IPS-11a (cell line): ENCODE measurements around the gene NEXMIF.
"Not testable (repeated sequence)": the region's sequence is repeated elsewhere in the genome, so short reads cannot be mapped to it uniquely, and the experiment has no call there.

Experiments
- H3K4me3 ChIP-seq: one replicate; pipeline ENCODE4 v1.5.1; 2013; ENCODE audit warnings: low read depth, low read length, control low read depth

NEXMIF gene

DNA sequence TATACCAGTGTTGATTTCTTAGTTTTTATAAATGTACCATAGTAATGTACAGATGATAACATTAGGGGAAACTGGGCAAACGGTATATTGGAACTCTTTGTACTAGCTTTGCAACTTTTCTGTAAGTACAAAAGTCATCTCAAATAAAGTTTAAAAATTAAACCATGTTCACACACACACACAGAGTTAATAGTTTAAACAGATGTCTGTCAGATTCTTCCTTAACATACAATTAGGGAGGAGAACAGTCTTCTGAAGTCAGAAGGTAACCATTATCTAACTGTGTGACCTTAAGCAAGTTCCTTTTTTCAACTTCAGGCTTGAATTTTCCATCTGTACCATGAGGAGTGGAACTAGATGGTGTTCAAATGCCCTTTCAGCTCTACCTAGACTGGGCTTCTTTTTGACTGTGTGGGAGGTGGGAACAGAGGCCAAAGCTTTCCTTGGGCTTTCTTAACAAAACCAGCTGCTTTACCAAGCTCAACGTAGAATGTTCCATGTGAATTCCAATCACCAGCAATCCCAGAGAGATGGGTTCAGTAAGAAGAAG, 127.8 kb downstream of the NEXMIF start:
- H3K4me3 ChIP-seq = no peak overlapping the region

DNA sequence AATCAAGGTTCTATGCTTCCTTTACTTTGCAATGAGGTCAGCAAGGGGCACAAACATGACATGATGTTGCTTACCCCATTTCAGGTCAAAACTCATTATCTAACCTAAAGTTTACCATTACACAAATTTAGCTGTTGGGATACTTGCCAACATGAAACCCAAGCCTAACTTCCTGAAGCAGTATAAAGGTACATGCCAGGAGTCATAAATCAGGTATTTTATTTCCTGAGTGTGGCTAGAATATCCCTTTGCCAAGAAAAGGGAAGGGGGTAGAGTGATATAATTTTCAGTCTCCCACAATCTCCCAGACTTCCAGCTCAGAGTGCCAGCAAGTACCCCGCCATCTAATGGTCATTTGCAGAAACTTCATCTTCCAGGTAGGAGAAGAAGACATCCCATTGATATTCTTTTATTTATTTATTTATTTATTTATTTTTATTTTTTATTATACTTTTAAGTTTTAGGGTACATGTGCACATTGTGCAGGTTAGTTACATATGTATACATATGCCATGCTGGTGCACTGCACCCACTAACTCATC, 136.6 kb downstream of the NEXMIF start:
- no peak overlapping the region for H3K4me3 ChIP-seq

DNA sequence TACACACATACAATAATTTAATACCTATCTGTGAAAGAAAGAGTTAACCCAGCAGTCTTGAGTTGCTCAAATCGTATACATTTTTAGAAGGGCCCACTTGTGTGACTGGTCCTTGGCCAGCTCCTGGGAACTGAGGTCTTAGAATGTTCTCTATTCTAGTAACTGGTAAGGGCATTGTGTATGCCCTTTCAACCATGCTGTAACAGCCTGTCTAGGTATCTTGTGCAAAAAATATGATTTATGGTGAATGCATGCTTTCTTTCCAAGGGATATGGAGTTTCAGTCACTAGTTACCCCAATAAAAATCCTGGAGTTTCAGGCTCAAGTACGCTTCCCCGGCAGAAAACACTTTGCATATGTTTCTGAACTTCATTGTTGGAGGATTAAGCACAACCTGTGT, 140.6 kb downstream of the NEXMIF start:
- no peak overlapping the region for H3K4me3 ChIP-seq

DNA sequence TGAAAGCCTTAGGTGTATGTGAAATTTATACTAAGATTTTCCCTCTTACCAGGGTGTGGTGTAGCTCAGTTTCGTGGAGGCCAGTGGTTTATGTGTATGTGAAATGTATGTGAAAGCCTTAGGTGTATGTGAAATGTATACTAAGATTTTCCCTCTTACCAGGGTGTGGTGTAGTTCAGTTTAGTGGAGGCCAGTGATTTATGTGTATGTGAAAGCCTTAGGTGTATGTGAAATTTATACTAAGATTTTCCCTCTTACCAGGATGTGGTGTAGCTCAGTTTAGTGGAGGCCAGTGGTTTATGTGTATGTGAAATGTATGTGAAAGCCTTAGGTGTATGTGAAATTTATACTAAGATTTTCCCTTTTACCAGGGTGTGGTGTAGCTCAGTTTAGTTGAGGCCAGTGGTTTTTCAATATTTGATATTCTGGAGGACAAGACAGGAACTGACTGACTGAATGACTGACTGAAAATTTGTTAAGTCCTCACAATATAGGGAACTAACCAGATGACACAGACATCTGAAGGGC, 143.7 kb downstream of the NEXMIF start:
- no peak overlapping the region for H3K4me3 ChIP-seq

DNA sequence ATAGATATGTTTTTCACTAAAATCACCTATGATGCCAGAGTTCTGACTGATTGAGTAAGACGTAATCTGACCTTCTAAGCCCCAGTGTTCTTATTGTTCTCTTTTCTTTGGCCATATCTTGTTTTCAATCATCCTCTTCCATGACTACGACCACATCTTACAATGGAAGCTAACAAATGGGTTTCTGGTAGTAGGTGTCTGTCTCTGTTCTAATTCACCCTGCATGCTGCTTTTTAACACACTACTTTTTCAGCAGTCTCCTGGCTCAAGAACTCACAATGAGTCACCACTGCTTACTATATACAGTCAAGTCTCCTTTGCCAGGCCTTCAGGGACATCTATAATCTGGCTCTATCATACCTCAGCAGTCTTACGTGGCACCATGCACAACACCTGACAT, 146.1 kb downstream of the NEXMIF start:
- H3K4me3 ChIP-seq = no peak overlapping the region

DNA sequence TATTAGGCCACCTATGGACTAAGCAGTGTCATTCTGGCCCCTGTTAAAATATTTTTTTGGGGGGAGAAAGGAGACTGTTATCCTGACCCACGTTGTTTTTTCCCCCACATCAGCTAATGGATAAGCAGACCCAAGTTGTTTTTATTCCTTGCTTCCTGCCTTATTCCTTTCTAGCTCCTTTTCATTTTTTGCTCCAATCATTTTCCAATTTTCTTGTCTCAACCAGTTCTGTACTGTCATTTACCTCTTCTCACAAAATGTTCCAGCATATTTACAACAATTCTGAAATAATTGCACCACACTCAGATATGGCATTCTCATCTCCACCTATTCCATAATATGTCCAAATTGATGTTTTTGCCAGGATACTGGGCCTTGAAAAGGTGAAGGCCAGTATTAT, 150.3 kb downstream of the NEXMIF start:
- H3K4me3 ChIP-seq = no peak overlapping the region

DNA sequence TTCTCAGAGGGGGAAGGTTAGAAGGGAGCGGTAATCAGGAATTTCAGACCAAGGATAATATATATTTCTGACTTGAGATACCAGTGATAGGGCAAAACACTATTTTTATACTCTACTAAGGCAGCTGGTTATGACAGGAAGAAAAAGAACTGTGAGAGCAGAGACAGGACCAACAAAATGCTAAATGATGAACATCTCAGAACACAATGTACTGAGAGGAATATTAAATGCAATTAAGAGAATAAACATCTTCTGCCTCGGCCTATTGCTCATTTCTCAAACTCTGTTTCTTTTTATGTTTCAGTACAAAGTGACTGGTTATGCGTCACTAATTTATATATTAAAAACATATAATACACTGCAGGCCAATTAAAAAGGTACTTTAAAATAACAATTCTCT, 188.8 kb downstream of the NEXMIF start:
- H3K4me3 ChIP-seq = no peak overlapping the region

DNA sequence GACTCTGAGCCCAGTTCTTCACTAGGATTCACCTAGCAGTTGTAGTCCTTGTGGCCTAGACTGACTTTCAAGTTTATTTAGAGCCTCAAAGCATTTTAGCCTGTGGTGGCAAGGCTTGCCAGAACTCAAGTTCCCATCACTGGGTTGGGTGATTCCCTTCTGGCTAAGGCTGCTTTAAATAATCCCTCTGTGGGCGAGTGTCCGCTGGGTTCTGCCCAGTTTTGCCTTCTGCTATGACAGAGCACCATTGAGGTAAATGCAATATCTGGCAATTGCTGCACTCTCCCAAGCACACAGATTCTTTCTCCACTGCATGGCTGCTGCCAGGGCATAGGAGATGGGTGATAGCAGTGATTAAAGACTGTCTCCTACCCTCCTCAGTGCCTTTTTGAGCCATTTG, 220.0 kb downstream of the NEXMIF start:
- no peak overlapping the region for H3K4me3 ChIP-seq

DNA sequence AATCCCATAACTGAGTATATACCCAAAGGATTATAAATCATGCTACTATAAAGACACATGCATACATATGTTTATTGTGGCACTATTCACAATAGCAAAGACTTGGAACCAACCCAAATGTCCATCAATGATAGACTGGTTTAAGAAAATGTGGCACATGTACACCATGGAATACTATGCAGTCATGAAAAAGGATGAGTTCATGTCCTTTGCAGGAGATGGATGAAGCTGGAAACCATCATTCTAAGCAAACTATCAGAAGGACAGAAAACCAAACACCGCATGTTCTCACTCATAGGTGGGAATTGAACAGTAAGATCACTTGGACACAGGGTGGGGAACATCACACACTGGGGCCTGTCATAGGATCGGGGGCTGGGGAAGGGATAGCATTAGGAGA, 223.9 kb downstream of the NEXMIF start:
- H3K4me3 ChIP-seq = not testable (repeated sequence)

DNA sequence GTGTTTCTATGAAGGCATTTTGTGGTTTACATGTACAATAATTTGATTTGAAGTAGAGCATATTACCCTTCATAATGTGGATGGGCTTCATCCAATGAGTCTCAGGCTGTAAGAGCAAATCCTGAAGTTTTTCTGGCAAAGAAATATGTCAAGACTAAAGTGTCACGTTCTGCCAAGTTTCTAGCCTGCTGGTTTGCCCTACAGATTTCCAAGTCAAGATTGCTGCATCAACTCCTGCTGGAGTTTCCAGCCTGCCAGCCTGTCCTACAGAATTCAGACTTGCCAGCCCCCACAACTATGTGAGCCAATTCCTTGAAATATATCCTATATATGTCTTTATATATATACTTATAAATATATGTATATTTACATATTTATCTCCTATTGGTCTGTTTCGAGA, 240.8 kb downstream of the NEXMIF start:
- H3K4me3 ChIP-seq = no peak overlapping the region
